Muscle of arm (tissue), 14 donors: Measurements from ENCODE around the gene ZNF560. TPM values are rescaled to one million over a fixed set of nuclear protein-coding genes. Genes with fewer than 3 reads are reported as not detected.
"Not testable (repeated sequence)": the region's sequence is repeated elsewhere in the genome, so short reads cannot be mapped to it uniquely, and the experiment has no call there.

ENCODE experiments used
- DNase-seq: peaks from one replicate; pipeline ENCODE4 v3.0.0-alpha.2; 2013
- long read RNA-seq, 11 donors: transcript quantifications; one replicate each; lab custom pipeline, GENCODE V29; 2026
- polyA plus RNA-seq, 12 donors: library from polyadenylated mRNA; unstranded; fragments of 120-200 nt; gene quantifications; one replicate each; pipeline ENCODE4 v1.2.1, GENCODE V29; 2013; ENCODE audit not compliant: insufficient read length in 12 of 12

Gene ZNF560
- polyA plus RNA-seq = under 1 TPM in 10 of 12 donors, not detected in 2; 0.05 to 0.60 (median 0.22) TPM
- long read RNA-seq, donor 1 = 0 reads
- long read RNA-seq, donor 2 = 0 reads
- long read RNA-seq, donor 3 = 0 reads
- long read RNA-seq, donor 4 = 0 reads
- long read RNA-seq, donor 5 = 0 reads
- long read RNA-seq, donor 6 = 0 reads
- long read RNA-seq, donor 7 = 0 reads
- long read RNA-seq, donor 8 = 0 reads
- long read RNA-seq, donor 9 = 0 reads
- long read RNA-seq, donor 10 = 0 reads
- long read RNA-seq, donor 11 = 0 reads

DNA sequence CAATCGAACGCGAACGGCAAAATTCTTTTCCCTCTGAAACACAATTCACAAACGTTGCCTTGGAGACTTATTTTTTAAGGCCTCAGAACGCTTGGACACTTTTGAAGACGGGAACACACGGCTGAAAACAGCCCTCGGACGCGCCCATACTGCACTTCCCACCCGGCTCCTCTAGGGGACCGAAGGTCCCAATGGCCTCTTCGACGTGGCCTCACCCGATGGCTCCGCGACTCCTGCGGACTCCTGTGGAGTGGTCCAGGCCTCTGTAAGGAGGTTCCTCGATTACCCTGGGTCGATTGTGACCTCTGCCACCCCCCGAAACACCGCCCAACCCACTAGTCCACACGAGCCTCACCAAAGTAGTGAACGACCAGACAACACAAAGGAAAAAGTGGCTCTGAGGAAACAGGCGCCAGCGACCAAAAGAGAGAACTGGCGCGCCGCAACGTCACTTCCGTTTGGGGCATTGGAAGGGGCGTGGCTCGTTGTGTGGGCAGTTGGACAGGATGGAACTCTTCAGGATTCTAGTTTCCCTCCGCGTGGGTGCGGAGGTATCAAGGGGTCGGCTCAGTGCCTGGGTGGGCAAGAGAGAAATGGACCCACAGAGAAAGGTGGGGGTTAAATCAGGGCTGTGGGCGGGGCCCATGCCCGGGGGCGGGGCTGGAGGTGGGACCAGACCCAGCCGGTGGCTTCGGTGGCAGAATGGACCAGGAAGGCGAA is at the start of gene ZNF560:
ZNF560 (minus strand) TSS at position 434 of the 720 bp plus-strand sequence. CDS start 23,303 bp downstream, outside the sequence.
- DNase-seq = no peak

DNA sequence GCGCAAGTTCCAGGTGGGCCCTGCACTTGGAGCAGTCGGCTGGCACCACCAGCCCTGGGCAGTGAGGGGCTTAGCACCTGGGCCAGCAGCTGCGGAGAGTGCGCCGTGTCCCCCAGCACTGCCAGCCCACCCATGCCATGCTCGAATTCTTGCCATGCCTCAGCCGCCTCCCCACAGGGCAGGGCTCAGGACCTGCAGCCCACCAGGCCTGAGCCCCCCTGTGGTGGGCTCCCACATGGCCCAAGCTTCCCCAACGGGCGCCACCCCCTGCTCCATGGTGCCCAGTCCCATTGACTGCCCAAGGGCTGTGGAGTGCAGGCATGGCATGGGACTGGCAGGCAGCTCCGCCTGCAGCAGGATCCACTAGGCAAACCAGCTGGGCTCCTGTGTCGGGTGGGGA is 49.5 kb upstream of the ZNF560 start:
- no peak for DNase-seq

GRCh38 chr19:9541281-9541680 is 42.9 kb upstream of the ZNF560 start:
- DNase-seq = not testable (repeated sequence)

- not testable (repeated sequence) for DNase-seq
These were observed 41.5 kb upstream of the ZNF560 start for GRCh38 chr19:9539921-9540320.

- DNase-seq = not testable (repeated sequence)
These were observed 40.8 kb upstream of the ZNF560 start for GRCh38 chr19:9539201-9539600.

- peak; percentile 94 for DNase-seq
These were observed 40.0 kb upstream of the ZNF560 start, which contains the start of gene ZNF426 for GRCh38 chr19:9538183-9539058. ZNF426 (minus strand) TSS chr19:9538645; CDS start chr19:9536232, 2,413 bp downstream.

DNA sequence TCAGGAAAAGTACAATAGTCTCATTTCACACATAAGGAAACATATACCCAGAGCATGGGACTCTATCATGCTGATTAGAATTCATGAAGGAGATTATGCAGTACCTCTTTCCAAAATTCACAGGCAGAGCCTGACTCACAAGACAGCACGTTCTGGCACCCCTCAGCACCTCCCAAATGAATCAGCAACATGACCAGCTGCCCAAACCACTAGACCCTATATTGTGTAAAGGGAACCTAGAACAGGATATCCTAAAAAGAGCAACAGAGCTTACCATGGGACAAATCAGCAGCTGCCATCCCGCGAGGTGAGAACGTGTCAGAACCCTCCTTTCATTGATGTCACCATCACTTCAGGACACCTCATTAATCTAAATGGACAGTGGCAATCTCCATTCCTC is 37.5 kb upstream of the ZNF560 start:
- DNase-seq = no peak

- DNase-seq = no peak
These were observed 33.5 kb upstream of the ZNF560 start for GRCh38 chr19:9531933-9532332.

- no peak for DNase-seq
These were observed 30.4 kb upstream of the ZNF560 start for GRCh38 chr19:9528757-9529336.

GRCh38 chr19:9523885-9524474 is 25.6 kb upstream of the ZNF560 start:
- no peak for DNase-seq

GRCh38 chr19:9507285-9507684 is 8.9 kb upstream of the ZNF560 start:
- no peak for DNase-seq

DNA sequence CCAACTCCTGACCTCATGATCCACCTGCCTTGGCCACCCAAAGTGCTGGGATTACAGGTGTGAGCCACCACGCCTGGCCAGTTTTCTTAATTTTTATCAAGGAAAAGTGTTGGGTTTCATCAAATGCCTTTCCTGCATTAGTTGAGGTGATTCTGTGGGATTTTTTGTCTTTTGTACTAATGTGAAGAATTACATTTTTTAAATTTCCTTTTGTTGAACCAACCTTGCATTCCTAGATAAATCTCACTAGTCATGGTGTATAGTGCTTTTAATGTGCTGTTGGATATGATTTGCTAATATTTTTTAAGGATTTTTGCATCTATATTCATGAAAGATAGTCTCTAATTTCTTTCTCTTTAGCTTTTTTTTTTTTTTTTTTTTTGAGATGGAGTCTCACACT is 2.4 kb upstream of the ZNF560 start:
- no peak for DNase-seq

DNA sequence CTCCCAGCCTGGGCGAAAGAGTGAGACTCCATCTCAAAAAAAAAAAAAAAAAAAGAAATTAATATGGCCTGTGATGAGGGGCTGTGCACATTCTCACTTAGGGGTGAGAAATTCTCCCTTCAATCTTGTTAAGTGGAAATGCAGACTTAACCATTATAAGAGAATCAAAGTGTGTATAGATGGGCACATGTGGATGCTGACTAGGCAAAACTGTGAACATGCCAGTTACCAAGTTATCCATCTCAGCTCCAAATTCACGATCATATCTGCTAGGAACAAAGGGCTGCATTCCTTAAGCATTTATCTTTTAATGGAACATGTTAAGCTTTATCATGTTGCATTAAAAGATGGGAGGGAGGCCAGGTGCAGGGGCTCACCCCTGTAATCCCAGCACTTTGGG is 4.3 kb downstream of the ZNF560 start:
- DNase-seq = no peak

- DNase-seq = no peak
These were observed 11.4 kb downstream of the ZNF560 start for GRCh38 chr19:9487016-9487415.

- DNase-seq = no peak
These were observed 13.3 kb downstream of the ZNF560 start for GRCh38 chr19:9485140-9485539.

- no peak for DNase-seq
These were observed 23.4 kb downstream of the ZNF560 start for GRCh38 chr19:9474975-9475374.

DNA sequence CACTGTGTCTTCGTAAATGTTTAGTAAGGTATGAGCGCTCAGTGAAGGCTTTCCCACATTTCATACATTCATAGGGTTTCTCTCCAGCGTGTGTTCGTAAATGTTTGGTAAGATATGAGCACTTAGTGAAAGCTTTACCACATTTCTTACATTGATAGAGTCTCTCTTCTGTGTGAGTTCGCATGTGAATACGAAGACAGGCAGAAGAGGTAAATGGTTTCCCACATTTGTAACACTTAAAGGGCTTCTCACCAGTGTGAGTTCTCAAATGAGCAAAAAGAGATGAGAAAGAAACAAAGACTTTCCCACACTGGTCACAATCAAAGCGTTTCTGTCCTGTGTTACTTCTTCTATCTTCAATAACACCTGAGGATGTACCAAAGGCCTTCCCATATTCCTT is 31.3 kb downstream of the ZNF560 start:
- DNase-seq = no peak

- DNase-seq = no peak
These were observed 36.5 kb downstream of the ZNF560 start for GRCh38 chr19:9461938-9462337.

DNA sequence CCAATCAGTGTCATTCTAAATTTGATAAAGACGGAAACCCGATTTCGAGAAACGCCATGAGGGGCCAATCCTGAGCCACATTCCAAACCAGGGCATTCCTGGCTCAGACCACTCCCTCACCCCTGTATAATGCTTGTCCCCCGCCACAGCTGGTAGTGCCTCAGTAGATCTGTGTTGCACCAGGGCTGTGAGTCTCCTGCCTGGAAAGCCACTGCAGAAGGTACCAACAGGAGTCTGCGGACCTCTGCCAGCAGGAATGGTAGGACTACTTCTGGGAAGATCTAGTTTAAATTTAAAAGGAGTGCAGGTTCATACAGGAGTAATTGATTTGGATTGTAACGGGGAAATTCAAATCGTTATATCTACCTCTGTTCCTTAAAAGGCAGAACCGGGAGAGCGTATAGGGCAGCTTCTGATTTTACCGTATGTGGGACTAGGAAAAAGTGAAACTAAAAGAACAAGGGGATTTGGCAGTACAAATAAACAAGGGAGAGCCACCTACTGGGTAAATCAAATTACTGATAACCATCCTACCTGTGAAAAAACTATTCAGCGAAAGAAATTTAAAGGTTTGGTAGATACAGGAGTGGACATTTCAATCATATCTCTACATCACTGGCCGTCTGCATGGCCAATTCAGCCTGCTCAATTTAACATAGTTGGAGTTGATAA is 42.3 kb downstream of the ZNF560 start:
- no peak for DNase-seq

GRCh38 chr19:9453953-9454352 is 44.5 kb downstream of the ZNF560 start:
- DNase-seq = no peak

- no peak for DNase-seq
These were observed 53.4 kb downstream of the ZNF560 start for GRCh38 chr19:9445037-9445436.
